Spleen (tissue), 11 donors: ENCODE data around the gene NAALADL2. TPM values are rescaled to one million over a fixed set of nuclear protein-coding genes. Genes with fewer than 3 reads are reported as not detected.

ENCODE experiments used
- DNase-seq: peaks from one replicate; pipeline ENCODE4 v3.0.0-alpha.2; 2020
- H3K27ac ChIP-seq, 8 donors: fragments of 200-600 bp; sonication (generic) in 7 of 8; 1 replicate in 4 of 8; 2 replicates in 4 of 8; pipeline versions ENCODE4 v1.5.0 to v1.8.0; 2016 to 2021; ENCODE audit warnings: inconsistent platforms in 4 of 8, mild to moderate bottlenecking in 4 of 8, moderate library complexity in 1 of 8
- H3K27me3 ChIP-seq, 7 donors: fragments of 200-600 bp; sonication (generic) in 6 of 7; replicated peaks in 1 of 7; 1 replicate in 4 of 7; 2 replicates in 3 of 7; pipeline versions ENCODE4 v1.5.0 to v1.8.0; 2016 to 2021; ENCODE audit warnings: inconsistent platforms in 3 of 7, mild to moderate bottlenecking in 1 of 7
- H3K36me3 ChIP-seq, 6 donors: fragments of 200-600 bp; sonication (generic) in 5 of 6; 1 replicate in 4 of 6; 2 replicates in 2 of 6; pipeline versions ENCODE4 v1.5.0 to v1.8.0; 2016 to 2021; ENCODE audit warnings: inconsistent platforms in 2 of 6
- H3K4me1 ChIP-seq, 6 donors: fragments of 200-600 bp; sonication (generic) in 5 of 6; 1 replicate in 3 of 6; 2 replicates in 3 of 6; pipeline versions ENCODE4 v1.5.0 to v1.8.0; 2016 to 2021; ENCODE audit warnings: inconsistent platforms in 3 of 6
- H3K4me3 ChIP-seq, 8 donors: fragments of 200-600 bp; sonication (generic) in 7 of 8; 1 replicate in 4 of 8; 2 replicates in 4 of 8; pipeline versions ENCODE4 v1.5.0 to v1.8.0; 2016 to 2021; ENCODE audit warnings: inconsistent platforms in 4 of 8, mild to moderate bottlenecking in 4 of 8, moderate library complexity in 2 of 8
- H3K9me3 ChIP-seq, 8 donors: fragments of 200-600 bp; sonication (generic) in 7 of 8; 1 replicate in 4 of 8; 2 replicates in 4 of 8; pipeline versions ENCODE4 v1.5.0 to v1.8.0; 2016 to 2021; ENCODE audit warnings: inconsistent platforms in 4 of 8
- CTCF ChIP-seq, 11 experiments: fragments of 200-600 bp in 7 of 11; fragments of 450-650 bp in 4 of 11; sonication (generic) in 4 of 11; IDR thresholded peaks in 8 of 11; conservative IDR thresholded peaks in 3 of 11; 1 replicate in 7 of 11; 2 replicates in 4 of 11; pipeline versions ENCODE4 v1.4.0 to v1.8.0; 2016 to 2021; ENCODE audit warnings: antibody characterized with exemption in 11 of 11, inconsistent platforms in 4 of 11, mild to moderate bottlenecking in 1 of 11
- POLR2A ChIP-seq, 3 donors: fragments of 450-650 bp; IDR thresholded peaks; one replicate each; pipeline ENCODE4 v1.5.1; 2017; ENCODE audit warnings: antibody characterized with exemption in 3 of 3, mild to moderate bottlenecking in 1 of 3
- POLR2AphosphoS5 ChIP-seq, 3 donors: sonication (generic); formaldehyde crosslinking; IDR thresholded peaks; one replicate each; pipeline ENCODE4 v1.5.1; 2017; ENCODE audit warnings: antibody characterized with exemption in 3 of 3
- WGBS, 5 donors: extraction: QIAGEN DNeasy Blood & Tissue Kit in 3 of 5; methylation state at CpG; one replicate each; pipeline versions ENCODE4 v1.1.5 to v1.1.7; 2013 to 2018; 5-methylcytosine and 5-hydroxymethylcytosine counted together
- intact Hi-C: fragments of 100-400 bp; cut with DNase I; formaldehyde crosslinking; loops from one replicate; pipeline ENCODE4 v1.15.0; 2023; ENCODE audit warnings: low total_unique reads
- polyA plus RNA-seq, 3 donors: library from polyadenylated mRNA; stranded (reverse); fragments of 200-250 nt; gene quantifications; one replicate each; pipeline ENCODE4 v1.2.1, GENCODE V29; 2013
- total RNA-seq, 7 donors: library from RNA; depleted of rRNA in 3 of 7; stranded (reverse); fragments of >200 nt in 3 of 7; fragmentation: NEBNext Ultra II Directional in 4 of 7; extraction: Animal tissue kit (Norgen Biotek cat#: 25700) in 4 of 7; gene quantifications; one replicate each; pipeline versions ENCODE4 v1.1.0 to v1.2.1, GENCODE V29; 2016 to 2021
- donor health status: healthy with polysubstance abuse.
- donor health status: DM: no; HTN: no; CAD: no; lungs with moderate emphysema.
- donor health status: DM: no; HTN: no; CAD: no.
- donor health status: Bipolar disorder and iron deficiency.
- donor health status: healthy.
- donor health status: DM: no; HTN: no; CAD: no.
- donor health status: DM: yes; HTN: yes; CAD: no.

The NAALADL2 gene
- total and polyA plus RNA-seq, 10 donors, result 0.09 to 14.4 (median 6.4) TPM

DNA sequence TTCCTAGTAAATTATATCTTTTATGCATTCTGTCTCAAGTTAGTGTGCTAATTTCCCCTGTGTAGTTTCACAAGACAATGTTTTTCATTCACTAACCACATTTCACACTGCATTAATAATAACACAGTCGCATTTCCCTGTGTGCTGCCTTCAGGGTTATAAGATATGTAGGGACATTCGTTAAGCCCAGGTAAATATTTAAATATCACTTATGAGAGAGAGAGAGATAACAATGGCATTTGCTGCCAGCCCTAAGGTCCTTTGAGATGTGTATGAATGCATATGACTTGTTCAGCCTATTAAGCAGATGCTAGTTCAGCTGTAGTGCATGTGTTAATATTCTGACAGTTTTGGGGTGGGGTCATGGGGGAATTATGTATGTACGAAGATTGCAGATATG is 876.7 kb downstream of the NAALADL2 start:
- 81 to 92% (median 83%) methylated on average over 3 of the region's 3 CpGs for WGBS, 5 donors
- Histone ChIP-seq H3K27me3 (no peaks in the 10 kb centered on the region), H3K27ac (no peak overlapping the region), H3K9me3 (peaks cover 0 to 22% (median 8%) of the 10 kb centered on the region in 8 donors), H3K4me3 (no peak overlapping the region), H3K36me3 (no peaks in the 10 kb centered on the region), H3K4me1 (no peaks in the 10 kb centered on the region)
- intact Hi-C loops, result no loop called here
- no peak for DNase-seq
- TF ChIP-seq CTCF (IDR thresholded peaks at IDR 0.05 in 8 of 11, conservative IDR thresholded peaks at IDR 0.05 in 3 of 11) (no peak), POLR2AphosphoS5 (IDR thresholded peaks at IDR 0.05) (no peak), POLR2A (IDR thresholded peaks at IDR 0.05) (no peak)

- no peaks in the 10 kb centered on the region for H3K4me1 ChIP-seq
- no peak for DNase-seq
- no peaks in the 10 kb centered on the region for H3K27me3 ChIP-seq
- intact Hi-C loops, result no loop called here
- no peak for TF ChIP-seq CTCF (IDR thresholded peaks at IDR 0.05 in 8 of 11, conservative IDR thresholded peaks at IDR 0.05 in 3 of 11)
- no peak for TF ChIP-seq POLR2A (IDR thresholded peaks at IDR 0.05)
- no peak for TF ChIP-seq POLR2AphosphoS5 (IDR thresholded peaks at IDR 0.05)
- no peaks in the 10 kb centered on the region for H3K36me3 ChIP-seq
- H3K4me3 ChIP-seq, result no peak overlapping the region
- WGBS, 5 donors, result 91 to 96% (median 93%) methylated on average over 7 of the region's 7 CpGs
- no peak overlapping the region for H3K27ac ChIP-seq
- peaks cover 0 to 22% (median 8%) of the 10 kb centered on the region in 8 donors for H3K9me3 ChIP-seq
Measured at GRCh38 chr3:175737646-175738572, 878.8 kb downstream of the NAALADL2 start.

DNA sequence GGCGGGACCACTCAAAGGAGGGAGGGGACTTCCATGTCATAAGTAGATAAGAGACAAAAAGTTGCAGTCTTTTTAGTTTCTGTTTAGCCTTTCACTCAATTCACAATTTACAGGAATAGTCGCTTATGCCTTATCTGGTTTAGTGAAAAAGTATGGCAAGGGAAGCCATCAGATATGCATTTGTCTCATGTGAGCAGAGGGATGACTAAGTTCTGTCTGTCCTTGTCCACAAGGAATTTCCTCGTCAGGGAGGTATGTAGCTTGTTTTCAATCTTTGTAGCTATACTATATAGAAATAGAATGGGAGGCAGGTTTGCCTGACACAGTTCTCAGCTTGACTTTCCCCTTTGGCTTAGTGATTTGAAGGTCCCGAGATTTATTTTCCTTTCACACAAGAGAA is 882.8 kb downstream of the NAALADL2 start:
- Histone ChIP-seq H3K4me1 (no peaks in the 10 kb centered on the region), H3K4me3 (no peak overlapping the region), H3K9me3 (peaks cover 0 to 6% (median 0%) of the 10 kb centered on the region in 8 donors), H3K36me3 (no peaks in the 10 kb centered on the region), H3K27ac (no peak overlapping the region), H3K27me3 (no peaks in the 10 kb centered on the region)
- intact Hi-C loops, result no loop called here
- no peak for DNase-seq
- WGBS, 5 donors, result 75 to 93% (median 89%) methylated on average over 4 of the region's 4 CpGs
- TF ChIP-seq POLR2A (IDR thresholded peaks at IDR 0.05), result no peak

DNA sequence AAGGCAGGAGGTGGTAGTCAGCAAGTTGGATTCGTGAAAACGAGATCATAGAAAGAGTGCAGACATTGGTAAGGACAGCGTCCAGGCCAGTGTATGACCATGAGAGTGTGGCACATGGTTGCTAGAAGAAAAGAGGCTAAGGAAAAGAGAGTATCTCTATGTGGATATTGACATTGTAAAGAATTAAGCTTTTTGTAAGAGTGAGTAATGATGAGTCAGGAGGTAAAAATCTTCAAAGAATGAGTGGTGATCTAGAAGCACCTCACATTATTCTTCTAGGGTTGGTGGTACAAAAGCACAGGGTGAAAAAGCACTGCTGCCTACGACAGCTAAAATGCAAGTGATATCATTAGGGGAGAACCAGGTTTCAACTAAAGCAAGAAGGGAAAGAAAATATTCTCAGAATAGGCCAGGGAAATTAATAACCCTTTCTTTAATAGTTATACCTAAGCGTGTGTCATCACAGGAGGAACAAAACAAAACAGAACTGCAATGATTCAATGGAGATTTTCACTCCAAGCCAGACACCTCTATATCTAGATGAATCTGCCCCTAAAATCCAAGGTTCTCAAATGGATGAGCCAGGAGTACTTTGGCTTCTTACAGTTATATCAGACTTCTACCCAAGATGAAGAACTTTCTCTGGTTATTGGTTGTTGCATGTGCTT is 884.7 kb downstream of the NAALADL2 start:
- 75 to 90% (median 87%) methylated on average over 5 of the region's 5 CpGs for WGBS, 5 donors

More for the DNA sequence above, 884.7 kb downstream of the NAALADL2 start:
- H3K4me3 ChIP-seq, result no peak overlapping the region
- H3K27me3 ChIP-seq, result no peaks in the 10 kb centered on the region
- no peak overlapping the region for H3K27ac ChIP-seq
- no peak for DNase-seq
- no peaks in the 10 kb centered on the region for H3K4me1 ChIP-seq
- intact Hi-C loops, result no loop called here
- no peaks in the 10 kb centered on the region for H3K36me3 ChIP-seq
- TF ChIP-seq CTCF (IDR thresholded peaks at IDR 0.05 in 8 of 11, conservative IDR thresholded peaks at IDR 0.05 in 3 of 11) (no peak), POLR2A (IDR thresholded peaks at IDR 0.05) (no peak), POLR2AphosphoS5 (IDR thresholded peaks at IDR 0.05) (no peak)
- peaks cover 0 to 6% (median 0%) of the 10 kb centered on the region in 8 donors for H3K9me3 ChIP-seq
